ENCODE data around the gene OR10H4. TPM values are rescaled to one million over a fixed set of nuclear protein-coding genes. Genes with fewer than 3 reads are reported as not detected.
"Not testable (repeated sequence)": the region's sequence is repeated elsewhere in the genome, so short reads cannot be mapped to it uniquely, and the experiment has no call there.

Gene OR10H4
- total RNA-seq, 1 donor: not detected

DNA sequence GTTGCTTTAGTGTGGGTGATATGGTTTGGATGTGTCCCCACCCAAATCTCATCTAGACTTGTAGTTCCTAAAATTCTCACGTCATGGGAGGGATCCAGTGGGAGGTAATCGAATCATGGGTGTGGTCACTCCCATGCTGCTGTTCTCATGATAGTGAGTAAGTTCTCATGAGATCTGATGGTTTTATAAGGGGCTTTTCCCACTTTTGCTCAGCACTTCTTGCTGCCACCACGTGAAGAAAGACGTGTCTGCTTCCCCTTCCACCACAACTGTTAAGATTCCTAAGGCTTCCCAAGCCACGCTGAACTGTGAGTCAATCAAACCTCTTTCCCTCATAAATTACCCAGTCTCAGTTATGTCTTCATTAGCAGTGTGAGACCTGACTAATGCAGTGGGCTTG, 26.0 kb downstream of the OR10H4 start:
- no peak for DNase-seq (ENCODE audit: low read depth)
- TF ChIP-seq, protein P1, sequence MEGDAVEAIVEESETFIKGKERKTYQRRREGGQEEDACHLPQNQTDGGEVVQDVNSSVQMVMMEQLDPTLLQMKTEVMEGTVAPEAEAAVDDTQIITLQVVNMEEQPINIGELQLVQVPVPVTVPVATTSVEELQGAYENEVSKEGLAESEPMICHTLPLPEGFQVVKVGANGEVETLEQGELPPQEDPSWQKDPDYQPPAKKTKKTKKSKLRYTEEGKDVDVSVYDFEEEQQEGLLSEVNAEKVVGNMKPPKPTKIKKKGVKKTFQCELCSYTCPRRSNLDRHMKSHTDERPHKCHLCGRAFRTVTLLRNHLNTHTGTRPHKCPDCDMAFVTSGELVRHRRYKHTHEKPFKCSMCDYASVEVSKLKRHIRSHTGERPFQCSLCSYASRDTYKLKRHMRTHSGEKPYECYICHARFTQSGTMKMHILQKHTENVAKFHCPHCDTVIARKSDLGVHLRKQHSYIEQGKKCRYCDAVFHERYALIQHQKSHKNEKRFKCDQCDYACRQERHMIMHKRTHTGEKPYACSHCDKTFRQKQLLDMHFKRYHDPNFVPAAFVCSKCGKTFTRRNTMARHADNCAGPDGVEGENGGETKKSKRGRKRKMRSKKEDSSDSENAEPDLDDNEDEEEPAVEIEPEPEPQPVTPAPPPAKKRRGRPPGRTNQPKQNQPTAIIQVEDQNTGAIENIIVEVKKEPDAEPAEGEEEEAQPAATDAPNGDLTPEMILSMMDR (IDR thresholded peaks at IDR 0.05; ENCODE audit: insufficient read depth, low read depth, low read length): no peak
- H3K4me3 ChIP-seq (ENCODE audit: low read depth, low read length): no peak overlapping the region

DNA sequence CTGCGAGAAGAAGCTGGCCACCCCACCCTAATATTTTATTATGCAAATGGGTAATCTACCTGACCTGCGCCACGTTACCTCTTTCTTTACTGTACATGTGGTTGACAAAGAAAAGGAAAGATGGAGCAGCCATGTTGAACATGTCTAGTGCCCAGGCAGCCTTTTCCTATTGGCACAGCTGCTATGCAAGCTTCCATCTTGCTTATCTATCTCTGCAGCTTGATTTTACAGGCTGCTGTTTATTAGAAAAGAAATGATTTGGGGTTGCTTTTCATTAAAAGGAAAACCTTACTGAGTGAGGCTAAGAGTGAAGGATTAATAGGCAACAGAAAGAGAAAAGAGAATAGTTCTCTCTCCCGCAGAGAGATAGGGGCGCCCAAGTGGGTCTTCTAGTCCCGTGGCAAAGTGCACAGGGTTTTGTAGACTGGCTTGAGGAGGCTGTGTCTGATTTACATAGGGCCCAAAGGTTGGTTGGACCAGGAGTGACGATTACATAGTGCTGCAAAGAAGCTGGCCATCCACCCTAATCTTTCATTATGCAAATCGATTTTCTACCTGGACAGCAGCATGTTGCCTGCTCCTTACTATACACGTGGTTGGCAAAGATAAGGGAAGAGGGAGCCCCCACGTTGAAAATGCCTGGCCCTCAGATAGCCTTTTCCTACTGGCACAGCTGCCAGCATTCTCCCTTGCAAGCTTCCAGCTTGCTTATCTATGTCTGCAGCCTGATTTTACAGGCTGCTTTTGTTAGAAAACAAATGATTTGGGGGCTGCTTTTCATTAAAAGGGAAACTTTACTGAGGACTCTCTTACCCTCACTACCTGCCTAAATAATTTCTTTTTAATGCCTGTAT, 28.3 kb downstream of the OR10H4 start:
- DNase-seq (ENCODE audit: low read depth): no peak
- TF ChIP-seq, protein P1 (IDR thresholded peaks at IDR 0.05; ENCODE audit: insufficient read depth, low read depth, low read length): no peak

DNA sequence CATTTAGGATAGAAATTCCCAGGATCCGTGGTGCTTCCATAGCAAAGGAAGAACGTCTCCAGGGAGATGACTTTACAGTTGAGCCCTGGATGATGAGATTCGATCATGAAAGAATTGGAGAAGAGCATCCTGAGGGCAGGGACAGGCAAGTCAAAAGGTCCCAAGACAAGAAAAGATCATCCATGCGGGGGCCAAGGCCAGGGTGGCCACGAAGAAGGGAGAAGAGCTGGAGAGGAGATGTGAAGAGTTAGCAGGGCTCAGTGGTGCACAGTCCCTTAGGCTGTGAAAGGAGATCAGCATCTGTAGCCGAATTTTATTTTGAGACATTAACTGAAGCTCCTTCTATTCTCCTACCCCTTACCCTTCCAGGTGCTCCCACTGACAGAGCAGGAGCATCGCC, 28.9 kb downstream of the OR10H4 start:
- H3K4me3 ChIP-seq (ENCODE audit: low read depth, low read length): no peak overlapping the region
- DNase-seq (ENCODE audit: low read depth): no peak
- TF ChIP-seq, protein P1 (IDR thresholded peaks at IDR 0.05; ENCODE audit: insufficient read depth, low read depth, low read length): no peak

More for the DNA sequence above, 28.3 kb downstream of the OR10H4 start:
- no peak overlapping the region for H3K4me3 ChIP-seq (ENCODE audit: low read depth, low read length)

DNA sequence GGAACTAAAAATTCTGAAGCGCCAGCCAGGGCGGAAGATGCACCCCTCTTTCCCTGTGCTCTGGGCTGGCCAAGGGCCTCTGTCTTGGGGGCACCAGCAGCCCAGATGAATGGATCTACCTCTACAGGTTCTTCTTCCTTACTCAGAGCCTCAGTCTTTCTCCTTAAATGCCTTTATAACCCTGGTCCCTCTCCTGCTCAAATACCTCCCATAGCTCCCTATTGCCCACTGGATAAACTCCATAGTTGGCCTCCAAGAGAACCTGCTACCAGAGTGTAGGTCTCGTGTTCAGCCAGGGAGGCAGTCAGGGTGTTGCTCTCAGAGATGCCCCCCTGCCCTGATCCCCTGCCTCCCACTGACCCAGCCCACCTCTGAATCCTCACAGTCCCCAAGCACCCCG, 30.5 kb downstream of the OR10H4 start:
- TF ChIP-seq, protein P1 (IDR thresholded peaks at IDR 0.05; ENCODE audit: insufficient read depth, low read depth, low read length): no peak
- no peak overlapping the region for H3K4me3 ChIP-seq (ENCODE audit: low read depth, low read length)
- no peak for DNase-seq (ENCODE audit: low read depth)

DNA sequence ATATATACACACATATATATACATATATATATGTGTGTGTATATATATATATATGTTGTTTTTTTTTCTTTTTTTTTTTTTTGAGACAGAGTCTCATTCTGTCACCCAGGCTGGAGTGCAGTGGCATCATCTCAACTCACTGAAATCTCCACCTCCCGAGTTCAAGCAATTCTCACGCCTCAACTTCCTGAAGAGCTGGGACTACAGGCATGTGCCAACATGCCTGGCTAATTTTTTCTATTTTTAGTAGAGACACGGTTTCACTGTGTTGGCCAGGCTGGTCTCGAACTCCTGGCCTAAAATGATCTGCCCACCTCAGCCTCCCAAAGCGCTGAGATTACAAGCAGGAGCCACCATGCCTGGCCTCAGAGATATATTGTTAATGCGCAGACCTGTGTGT, 37.0 kb downstream of the OR10H4 start:
- not testable (repeated sequence) for H3K4me3 ChIP-seq (ENCODE audit: low read depth, low read length); DNase-seq (ENCODE audit: low read depth)

DNA sequence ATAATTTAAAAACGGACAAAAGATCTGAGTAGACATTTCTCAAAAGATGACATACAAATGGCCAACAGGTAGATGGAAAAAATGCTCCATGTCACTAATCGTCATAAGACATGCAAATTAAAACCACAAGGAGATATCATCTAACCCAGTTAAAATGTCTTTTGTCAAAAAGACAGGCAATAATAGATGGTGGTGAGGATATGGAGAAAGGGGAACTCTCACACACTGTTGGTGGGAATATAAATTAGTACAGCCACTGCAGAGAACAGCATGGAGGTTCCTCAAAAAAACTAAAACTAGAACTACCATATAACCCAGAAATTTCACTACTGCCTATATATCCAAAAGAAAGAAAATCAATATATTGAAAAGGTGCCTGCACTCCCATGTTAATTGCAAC, 37.9 kb downstream of the OR10H4 start:
- DNase-seq (ENCODE audit: low read depth): no peak
- H3K4me3 ChIP-seq (ENCODE audit: low read depth, low read length): no peak overlapping the region
- TF ChIP-seq, protein P1 (IDR thresholded peaks at IDR 0.05; ENCODE audit: insufficient read depth, low read depth, low read length): no peak

DNA sequence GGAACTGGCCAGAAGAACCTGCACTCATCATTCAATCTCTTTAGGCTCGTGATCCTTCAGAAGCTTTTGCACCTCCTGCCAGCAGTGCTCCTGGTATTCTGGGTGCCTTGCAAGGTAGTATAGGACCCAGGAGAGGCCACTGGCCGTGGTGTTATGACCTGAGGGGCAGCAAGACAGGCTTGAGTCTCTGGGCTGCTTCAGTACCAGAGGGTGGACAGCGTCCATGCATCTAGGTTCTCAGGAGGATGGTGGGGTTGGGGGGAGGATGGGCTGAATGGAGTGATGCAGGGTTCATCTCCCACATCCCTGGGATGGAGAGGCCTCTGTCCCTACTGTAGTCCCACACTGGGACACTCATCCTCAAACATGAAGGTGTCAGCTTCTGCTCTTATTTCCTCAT, 41.1 kb downstream of the OR10H4 start:
- TF ChIP-seq, protein P1 (IDR thresholded peaks at IDR 0.05; ENCODE audit: insufficient read depth, low read depth, low read length): no peak

More for the DNA sequence above, 41.1 kb downstream of the OR10H4 start:
- H3K4me3 ChIP-seq (ENCODE audit: low read depth, low read length): no peak overlapping the region
- DNase-seq (ENCODE audit: low read depth): no peak
